Renal cortical epithelial cell (primary cell): ENCODE measurements around the gene CYBC1. TPM values are rescaled to one million over a fixed set of nuclear protein-coding genes. Genes with fewer than 3 reads are reported as not detected.
A peak's percentile ranks its signal among the peaks of the same experiment; 100 is the strongest.
"Not testable (repeated sequence)": the region's sequence is repeated elsewhere in the genome, so short reads cannot be mapped to it uniquely, and the experiment has no call there.

Experiments used
- DNase-seq: peaks from one replicate; pipeline ENCODE4 v3.0.0-alpha.2; 2011; ENCODE audit warnings: low read depth
- total RNA-seq: library from RNA; depleted of rRNA; stranded (reverse); fragments of >200 nt; gene quantifications from 2 replicates; pipeline ENCODE4 v1.2.3, GENCODE V29; 2014

Gene CYBC1
- total RNA-seq, 1 donor from 2014 or later, result 100 TPM

DNA sequence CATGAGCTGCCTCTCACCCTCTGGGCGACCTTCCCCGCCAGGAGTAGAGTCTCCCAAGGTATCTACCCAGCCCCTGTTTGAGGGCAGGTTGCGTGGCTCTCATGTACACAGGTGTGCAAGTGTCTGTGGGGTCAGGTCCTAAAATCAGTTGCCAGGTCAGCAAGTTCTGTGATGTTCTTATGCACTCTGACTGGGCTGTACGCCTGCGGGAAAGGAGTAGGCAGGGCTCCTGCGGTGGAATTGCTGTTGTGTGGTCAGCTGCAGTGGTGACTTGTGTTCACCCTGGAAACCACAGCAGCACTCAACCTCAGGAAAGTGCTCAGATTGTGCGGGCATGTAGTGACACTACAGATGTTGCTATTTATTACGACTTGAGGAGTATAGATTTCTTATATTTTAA lies 27.4 kb upstream of the CYBC1 start:
- DNase-seq, result no peak

DNA sequence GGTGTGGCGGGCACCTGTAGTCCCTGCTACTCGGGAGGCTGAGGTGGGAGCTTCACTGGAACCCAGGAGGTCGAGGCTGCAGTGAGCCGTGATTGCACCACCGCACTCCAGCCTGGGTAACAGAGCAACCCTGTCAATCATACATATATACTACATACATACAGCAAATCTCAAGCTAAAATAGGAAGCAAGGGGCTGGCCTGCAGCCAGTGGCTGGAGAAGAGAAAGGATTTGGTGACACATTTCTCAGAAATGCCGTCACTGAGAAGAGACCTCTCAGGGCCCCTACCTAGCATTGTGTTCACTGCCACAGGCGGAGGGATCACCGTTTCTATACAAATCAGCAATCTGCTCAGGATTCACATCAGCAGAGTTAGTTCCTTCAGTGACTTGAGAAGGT lies 24.9 kb upstream of the CYBC1 start:
- no peak for DNase-seq

DNA sequence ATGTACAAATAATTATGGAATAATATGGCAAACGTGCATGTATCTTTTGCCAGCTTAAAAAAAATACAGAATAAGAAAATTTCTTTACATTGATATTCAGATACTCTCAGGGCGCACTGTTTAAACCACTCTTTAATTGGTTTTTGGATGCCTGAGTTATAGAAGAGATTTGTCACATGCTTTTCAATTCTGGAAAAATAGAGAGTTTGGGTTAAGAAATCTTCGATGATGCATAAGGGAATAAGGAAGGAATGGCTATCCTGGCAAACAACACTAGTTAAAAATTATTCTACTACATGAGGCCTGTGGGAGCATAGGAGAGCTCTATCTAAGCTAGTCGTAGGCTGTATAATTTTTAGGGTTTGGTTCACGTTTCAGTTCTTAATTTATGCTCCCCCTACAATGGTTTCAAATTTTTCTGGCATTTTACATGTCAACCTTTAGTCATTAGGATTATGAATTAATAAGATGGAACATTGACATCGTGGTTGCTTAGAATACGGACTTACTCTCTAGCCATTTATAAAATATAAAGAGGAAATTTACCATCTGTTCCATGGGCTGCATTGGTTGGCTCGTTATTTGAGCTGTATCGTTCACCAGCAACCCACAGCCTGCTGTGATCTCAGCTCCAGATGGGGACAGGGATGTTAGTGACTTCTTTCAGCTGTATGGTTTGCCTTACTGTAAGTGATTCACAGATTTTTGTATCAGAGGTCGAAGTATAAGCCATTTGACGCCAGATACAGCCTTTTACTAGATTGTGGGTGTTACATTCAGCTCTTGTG lies 23.9 kb upstream of the CYBC1 start:
- no peak for DNase-seq

DNA sequence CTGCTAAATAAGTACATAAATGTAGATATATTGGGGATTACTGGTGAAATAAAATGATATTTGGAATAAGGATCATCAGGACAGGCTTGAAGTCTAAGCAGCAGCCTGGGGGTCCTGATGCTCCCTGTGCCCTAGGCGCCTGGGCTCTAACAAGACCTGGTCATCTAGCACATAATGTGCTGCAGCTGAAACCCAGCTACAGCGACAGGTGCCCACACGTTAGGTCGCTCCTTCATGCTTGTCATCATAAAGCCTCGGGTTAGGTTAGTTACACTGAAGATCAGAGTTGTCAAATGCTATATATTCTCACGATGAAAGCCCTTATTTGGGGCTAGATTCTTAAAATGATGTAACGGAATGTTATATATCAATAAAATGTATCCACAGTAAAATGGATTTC lies 19.5 kb upstream of the CYBC1 start:
- DNase-seq, result no peak

DNA sequence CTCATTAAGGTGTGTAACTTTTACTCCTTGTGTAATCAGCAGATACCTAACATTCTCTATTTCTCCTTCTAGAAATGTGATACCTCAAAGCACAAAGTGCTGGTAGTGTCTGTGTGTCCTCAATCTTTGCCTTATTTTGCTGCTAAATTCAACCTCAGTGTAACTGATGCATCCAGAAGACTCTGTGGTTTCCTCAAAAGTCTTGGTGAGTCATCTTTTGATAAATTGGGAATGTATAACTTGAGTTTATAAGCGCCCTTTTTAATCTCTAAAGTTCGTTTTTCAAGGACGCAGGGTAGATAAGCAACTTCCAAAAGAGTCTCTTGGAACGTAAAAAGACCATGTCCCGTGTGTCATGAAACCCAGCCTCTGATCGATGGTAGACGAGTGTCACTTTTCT lies 18.1 kb upstream of the CYBC1 start:
- DNase-seq, result no peak

DNA sequence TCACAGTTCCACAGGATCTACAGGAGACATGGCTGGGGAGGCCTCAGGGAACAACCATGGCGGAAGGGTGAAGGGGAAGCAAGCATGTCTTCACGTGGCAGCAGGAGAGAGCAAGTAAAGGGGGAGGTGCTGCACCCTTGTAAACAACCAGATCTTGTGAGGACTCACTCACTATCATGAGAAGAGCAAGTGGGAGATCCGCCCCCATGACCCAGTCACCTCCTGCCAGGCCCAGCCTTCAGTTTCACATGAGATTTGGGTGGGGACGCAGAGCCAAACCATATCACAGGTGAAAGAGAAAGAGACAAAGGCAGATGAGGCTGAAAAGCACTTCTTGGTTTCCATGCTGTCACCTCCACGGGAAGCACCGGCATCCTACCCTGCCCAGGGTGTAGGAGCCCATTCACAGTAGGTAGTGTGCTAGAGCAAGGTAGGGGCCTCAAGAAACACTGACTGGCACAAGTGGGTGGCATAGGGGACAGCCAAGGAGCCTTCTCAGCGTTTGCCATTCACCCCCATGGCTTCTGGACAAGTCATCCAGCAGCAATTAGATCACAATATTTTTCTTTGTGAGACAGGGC lies 14.6 kb upstream of the CYBC1 start:
- DNase-seq, result no peak

DNA sequence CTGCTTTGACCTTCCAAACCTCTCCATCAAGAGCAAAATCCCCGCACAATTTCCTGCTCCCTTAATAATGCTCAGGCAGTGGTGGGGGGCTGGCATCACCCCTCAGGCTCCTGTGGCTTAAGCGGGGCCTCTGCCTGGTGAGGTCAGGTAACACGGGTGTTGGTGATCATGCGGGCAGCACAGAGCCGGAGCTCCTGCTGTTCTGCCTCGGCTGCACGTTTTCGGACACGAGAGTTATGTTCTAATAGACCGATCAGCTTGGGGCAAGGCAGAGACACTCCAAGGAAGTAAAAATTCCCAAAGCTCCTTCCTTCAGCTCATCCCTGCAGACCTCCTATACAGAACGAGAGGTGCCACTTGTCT lies 14.0 kb upstream of the CYBC1 start:
- DNase-seq, result no peak

DNA sequence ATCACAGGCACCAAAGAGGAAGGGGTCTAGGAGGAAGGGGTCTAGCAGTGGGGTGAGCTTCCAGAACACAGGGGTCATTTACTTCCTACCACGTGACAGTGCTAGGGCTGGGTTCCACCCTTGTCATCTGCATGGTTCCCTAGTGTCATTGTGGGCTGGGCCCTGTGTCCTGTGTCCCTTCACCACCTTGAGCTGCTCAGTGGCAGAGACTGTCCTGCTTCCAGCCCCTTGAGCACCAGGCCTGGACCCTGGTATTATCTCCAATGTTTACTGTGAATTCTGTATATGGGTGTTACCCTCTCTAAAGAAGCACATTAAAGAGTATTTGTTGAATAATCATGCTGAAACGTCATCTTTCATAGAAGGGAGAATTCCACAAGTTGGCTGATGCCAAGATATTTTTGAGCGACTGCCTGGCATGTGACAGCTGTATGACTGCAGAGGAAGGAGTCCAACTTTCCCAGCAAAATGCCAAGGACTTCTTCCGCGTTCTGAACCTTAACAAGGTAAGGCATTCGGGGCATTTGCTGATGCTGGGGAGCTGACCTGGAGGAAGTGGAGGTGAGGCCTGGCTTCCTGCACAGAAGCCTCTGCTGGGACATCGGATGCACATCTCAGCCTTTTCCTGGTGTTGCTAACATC lies 13.5 kb upstream of the CYBC1 start:
- DNase-seq, result no peak

DNA sequence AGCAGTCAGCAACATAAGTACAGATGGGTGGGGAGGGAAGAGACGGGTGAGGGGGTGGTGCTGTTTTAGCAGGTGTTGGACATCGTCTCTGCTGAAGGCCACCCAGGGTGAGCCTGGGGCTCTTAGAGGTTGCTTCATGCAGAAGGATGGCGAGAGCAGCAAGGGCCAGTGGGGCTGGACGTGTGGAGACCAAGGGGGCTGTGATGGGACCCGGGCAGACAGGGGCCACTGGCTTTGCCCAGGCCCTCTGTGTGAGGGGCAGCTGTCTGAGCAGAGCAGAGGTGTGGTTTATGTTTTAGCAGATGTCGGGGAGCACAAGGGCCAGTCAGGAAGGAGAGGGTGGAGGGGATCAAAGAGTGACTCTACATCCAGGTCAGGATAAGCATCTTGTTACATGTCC lies 12.8 kb upstream of the CYBC1 start:
- no peak for DNase-seq

DNA sequence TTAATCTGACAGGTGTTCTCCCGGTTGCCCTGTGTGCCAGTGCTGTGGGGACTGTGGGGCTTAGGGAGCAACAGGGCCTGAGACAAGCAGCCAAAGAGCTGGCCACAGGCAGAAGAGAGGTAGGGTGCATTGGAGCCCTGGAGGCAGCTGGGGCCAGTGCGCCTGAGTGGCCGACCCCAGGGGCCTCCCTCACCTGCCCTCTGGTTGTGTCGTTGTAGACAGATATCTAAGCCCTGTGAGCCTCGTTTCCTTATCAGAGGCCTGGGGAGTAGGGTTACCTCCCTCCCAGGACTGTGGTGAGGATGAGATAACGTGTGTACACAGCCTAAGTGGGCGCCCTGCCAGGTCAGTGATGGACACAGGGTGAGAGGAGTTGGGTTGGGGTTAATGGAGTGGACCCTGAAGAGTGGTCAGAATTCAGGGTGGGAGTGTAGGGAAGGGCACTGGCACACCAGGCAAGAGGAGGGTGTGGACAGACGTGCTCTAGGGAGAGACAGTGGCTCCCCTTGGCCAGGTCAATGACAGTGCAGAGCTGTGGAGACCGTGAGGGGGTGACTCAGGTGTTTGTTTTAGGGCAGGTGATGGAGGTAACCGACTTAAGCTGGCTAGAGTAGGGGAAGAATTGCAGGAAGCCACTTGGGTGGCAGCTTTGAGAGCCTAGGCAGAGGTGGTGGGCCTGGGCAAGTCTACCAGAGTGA lies 11.4 kb upstream of the CYBC1 start:
- no peak for DNase-seq

DNA sequence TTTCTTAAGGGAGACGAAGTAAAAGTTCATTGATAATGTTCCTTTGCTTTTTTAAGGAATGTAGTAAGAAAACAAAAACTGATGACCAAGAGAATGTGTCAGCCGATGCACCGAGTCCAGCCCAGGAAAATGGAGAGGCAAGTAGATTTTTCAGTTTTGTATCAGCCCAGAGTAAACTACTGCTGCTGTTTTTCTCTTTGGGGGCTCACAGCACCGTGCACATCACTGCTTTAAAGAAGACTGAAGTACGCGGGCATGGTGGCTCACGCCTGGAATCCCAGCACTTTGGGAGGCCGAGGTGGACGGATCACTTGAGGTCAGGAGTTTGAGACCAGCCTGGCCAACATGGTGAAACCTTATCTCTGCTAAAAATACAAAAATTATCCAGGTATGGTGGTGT lies 9.4 kb upstream of the CYBC1 start:
- not testable (repeated sequence) for DNase-seq

DNA sequence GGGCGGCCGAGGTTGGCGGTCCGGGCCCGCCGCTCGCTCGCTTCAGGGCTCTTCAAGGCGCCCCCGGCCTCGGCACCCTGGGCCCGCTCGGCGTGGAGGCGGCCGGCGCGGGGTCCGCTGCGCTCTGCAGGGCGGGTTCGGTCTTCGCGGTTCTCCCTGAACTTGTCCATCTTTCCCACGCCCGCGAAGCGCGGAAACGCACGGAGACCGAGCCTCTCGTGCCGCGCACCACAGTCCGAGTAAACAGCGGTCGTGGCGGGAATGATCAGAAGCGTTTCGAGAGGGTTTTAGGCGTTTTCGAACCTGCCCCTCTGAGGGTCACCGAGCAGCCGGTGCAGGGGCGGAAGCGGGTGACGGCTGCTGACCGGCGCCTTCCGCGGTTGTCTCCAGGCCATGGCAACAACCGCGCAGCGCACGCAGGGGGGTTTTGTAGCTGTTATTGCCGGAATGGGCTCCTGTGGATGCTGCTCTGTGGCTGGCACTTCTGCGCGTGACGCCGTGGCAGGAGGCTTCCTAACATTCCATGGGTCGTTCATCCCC lies 8.4 kb upstream of the CYBC1 start:
- DNase-seq, result peak; percentile 21

DNA sequence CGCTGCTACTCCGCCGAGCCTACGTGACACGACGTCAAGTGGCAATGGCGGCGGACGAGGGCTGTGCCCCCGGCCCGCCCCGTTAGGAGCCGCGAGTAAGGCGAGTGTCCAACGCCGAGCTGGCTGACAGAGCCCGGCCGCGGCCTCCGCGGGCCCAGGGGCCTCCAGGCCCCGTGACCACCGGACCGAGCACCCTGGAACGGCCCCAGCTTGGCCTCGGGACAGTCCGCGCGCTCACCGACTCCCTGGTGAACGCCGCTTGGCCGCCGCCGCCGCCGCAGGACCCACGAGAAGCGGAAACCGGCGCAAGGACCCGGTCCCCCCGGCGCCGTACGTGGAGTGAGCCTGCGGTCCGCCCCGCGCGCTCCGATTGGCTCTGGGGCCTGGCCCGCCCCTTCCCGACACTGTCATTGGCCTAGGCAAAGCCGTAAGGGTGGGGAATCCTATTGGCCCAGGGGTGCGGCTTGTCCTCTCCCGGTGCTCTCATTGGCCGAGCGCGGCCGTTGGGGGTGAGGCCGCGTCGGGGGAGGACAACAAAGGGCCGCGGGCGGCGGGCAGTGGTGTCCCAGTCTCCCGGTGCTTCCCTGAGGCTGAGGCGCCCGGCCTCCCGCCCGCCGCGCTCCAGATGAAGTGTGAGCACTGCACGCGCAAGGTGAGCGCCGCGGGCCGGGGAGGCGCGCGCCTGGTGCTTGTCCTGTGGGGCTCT lies 7.8 kb upstream of the CYBC1 start, which contains the start of gene NARF:
TSS of gene NARF (plus strand) at position 563 of the 706 bp plus-strand sequence. CDS start at position 626, 63 bp downstream.
- DNase-seq, result peak; percentile 93

DNA sequence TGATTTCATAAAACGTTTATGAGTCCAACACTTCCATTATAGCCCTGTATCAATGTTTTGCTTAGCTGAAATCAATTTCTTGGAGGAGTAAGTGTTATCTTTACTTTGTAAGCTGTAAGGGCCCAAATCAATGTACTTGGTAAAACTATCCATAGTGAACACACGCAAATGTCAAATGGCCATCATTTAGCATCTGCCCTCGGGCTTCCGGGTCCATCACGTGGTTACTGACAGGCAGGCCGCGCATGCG lies 7.3 kb upstream of the CYBC1 start:
- peak; percentile 87 for DNase-seq

DNA sequence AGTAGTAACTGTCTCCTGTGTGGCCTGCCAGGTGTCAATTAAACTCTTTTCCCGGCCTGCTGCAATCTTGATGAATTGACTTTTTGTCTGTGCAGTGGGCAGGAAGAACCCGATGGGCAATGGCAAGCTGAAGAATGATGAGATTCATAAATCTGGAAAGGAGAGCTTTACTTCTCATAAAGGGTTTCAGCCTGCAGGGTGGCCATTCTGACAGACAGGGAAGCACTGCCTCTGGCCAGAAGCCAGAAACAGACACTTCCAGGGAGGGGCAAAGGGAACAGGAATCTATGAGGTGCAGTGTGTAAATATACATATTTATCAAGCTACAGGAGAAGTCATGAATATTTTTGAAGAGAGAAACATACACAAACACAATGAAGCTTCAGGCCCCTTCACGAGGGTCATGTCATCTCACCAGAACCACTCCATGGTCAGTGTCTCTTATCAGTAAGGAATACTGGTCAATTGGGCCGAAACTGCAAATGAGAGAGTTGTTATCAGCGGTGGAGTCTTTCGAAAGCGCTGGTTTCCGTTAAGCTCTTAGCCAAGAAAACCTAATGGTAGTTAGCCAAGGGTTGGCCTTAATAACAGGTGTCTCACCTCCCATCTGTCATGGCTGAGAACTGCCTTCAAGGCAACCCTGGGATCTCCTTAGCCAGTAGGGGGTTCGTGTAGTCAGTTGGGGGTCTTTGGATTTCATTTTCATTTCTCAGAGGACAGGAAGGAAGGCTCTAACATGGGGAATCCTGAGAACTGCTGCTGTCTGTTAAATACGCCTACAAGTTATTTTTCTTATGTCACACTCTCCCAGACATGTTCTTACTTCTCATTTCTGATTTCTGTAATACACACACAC lies 6.7 kb upstream of the CYBC1 start:
- DNase-seq, result no peak

DNA sequence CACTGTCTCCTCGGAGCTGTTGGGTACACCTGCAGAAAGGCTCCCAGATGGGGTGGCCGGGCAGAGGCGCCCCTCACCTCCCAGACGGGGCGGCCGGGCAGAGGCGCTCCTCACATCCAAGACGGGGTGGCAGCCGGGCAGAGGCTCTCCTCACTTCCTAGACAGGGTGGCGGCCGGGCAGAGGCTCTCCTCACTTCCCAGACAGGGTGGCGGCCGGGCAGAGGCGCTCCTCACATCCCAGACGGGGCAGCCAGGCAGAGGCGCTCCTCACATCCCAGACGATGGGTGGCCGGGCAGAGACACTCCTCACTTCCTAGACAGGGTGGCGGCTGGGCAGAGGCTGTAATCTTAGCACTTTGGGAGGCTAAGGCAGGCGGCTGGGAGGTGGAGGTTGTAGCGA lies 3.2 kb upstream of the CYBC1 start:
- not testable (repeated sequence) for DNase-seq

DNA sequence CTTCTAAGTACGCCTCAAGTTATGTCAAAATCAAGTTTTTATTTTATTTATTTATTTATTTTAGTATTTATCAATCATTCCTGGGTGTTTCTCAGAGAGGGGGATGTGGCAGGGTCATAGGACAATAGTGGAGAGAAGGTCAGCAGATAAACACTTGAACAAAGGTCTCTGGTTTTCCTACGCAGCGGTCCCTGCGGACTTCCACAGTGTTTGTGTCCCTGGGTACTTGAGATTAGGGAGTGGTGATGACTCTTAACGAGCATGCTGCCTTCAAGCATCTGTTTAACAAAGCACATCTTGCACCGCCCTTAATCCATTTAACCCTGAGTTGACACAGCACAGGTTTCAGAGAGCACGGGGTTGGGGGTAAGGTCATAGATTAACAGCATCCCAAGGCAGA lies 2.6 kb upstream of the CYBC1 start:
- DNase-seq, result not testable (repeated sequence)

DNA sequence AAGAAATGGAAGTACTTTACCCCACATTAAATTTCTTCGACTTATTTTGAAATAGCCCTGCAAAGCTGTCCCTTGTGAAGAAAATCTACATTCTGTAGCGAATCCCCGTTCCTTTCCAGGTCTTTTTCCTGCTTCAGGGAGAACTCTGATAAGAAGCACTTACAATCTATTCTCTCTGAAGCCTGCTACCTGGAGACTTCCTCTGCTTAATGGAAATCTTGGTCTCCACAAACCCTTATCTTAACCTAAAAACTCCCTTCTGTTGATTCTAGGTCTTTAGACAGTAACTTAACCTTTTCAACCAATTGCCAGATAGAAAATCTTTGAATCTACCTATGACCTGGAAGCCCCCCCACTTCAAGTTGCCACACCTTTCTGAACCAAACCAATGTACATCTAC lies 1.6 kb upstream of the CYBC1 start:
- DNase-seq, result no peak

DNA sequence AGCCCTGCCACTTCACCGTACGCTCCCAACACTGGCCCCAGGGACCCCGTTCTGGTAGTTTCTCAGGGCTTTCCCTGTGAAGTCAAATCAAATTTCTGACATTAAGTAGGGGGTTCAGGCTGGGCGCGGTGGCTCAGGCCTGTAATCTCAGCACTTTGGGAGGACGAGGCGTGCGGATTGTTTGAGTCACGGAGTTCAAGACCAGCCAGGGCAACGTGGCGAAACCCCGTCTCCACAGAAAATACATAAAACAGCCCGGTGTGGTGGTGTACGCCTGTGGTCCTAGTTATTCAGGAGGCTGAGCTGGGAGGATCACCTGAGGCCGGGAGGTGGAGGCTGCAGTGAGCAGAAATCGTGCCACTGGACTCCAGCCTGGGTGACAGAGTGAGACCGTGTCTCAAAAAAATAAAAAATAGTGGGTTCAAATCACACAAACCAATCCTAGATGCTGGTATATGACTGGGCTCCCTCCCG lies 632 bp downstream of the CYBC1 start:
- DNase-seq, result no peak

DNA sequence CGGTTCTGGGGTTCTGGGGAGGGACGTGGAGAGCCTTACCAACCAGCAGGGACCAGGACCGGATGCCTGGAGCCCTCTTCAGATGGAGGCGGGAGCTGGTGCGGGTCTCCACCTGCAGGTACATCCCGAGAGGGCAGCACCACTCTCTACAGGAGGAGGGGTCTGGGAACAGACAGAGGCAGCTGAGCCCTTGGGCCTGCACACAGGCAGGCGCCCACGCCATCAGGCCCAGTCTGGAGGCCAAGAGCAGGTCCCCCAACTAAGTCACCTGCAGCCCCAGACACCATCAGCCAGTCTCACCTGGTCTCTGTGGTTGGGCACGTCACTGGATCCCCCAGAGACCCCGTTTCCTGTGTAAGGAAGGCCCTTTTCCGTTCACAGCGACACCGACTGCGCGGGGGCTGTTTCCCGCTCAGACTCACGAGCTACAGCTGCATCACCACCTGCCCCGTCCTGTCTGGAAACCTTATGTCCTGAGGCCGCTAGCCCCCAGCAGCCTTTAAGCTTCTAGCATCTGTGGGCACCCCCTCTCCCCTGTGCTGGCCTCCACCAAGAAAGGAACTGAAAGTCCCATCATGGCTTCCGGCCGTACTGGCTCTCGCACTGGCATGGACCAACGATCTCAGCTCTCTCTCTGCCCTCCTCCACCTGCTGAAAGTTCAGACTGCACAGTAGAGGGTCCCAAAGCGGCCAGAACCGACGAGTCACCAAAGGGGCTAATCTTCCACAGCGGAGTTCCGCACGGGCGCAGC lies 1.2 kb downstream of the CYBC1 start:
- DNase-seq, result no peak
